Tibial artery (tissue), 4 donors: Measurements from ENCODE around the gene RIMBP2.

Source experiments
- DNase-seq, 2 donors: peaks; one replicate each; pipeline ENCODE4 v3.0.0-alpha.2; 2019
- H3K27ac ChIP-seq, 2 donors: fragments of 200-600 bp; sonication (generic) in 1 of 2; 1 replicate in 1 of 2; 2 replicates in 1 of 2; pipeline ENCODE4 v1.5.1; 2018 to 2019; ENCODE audit warnings: mild to moderate bottlenecking in 1 of 2
- H3K27me3 ChIP-seq, 2 donors: fragments of 200-600 bp; sonication (generic) in 1 of 2; one replicate each; pipeline versions ENCODE4 v1.5.1 to v1.6.0; 2016 to 2019
- H3K36me3 ChIP-seq, 3 donors: fragments of 200-600 bp; sonication (generic) in 2 of 3; one replicate each; pipeline ENCODE4 v1.5.1; 2016 to 2019; ENCODE audit warnings: mild to moderate bottlenecking in 2 of 3
- H3K4me1 ChIP-seq, 4 donors: fragments of 200-600 bp; sonication (generic) in 2 of 4; 1 replicate in 3 of 4; 2 replicates in 1 of 4; pipeline ENCODE4 v1.5.1; 2016 to 2019
- H3K4me3 ChIP-seq, 2 donors: fragments of 200-600 bp; sonication (generic) in 1 of 2; 1 replicate in 1 of 2; 2 replicates in 1 of 2; pipeline ENCODE4 v1.5.1; 2018 to 2019; ENCODE audit warnings: mild to moderate bottlenecking in 2 of 2
- H3K9me3 ChIP-seq, 3 donors: fragments of 200-600 bp; sonication (generic) in 1 of 3; one replicate each; pipeline ENCODE4 v1.5.1; 2016 to 2019
- intact Hi-C: fragments of 100-400 bp; cut with DNase I; formaldehyde crosslinking; loops from one replicate; pipeline ENCODE4 v1.15.0; 2023; ENCODE audit warnings: low total_unique reads
- TF ChIP-seq, protein P1 (sequence below), 2 experiments: fragments of 200-600 bp in 1 of 2; fragments of 450-650 bp in 1 of 2; IDR thresholded peaks; one replicate each; pipeline ENCODE4 v1.5.1; 2017 to 2019; ENCODE audit warnings: antibody characterized with exemption in 2 of 2, mild to moderate bottlenecking in 1 of 2, moderate library complexity in 1 of 2

RIMBP2 gene

DNA sequence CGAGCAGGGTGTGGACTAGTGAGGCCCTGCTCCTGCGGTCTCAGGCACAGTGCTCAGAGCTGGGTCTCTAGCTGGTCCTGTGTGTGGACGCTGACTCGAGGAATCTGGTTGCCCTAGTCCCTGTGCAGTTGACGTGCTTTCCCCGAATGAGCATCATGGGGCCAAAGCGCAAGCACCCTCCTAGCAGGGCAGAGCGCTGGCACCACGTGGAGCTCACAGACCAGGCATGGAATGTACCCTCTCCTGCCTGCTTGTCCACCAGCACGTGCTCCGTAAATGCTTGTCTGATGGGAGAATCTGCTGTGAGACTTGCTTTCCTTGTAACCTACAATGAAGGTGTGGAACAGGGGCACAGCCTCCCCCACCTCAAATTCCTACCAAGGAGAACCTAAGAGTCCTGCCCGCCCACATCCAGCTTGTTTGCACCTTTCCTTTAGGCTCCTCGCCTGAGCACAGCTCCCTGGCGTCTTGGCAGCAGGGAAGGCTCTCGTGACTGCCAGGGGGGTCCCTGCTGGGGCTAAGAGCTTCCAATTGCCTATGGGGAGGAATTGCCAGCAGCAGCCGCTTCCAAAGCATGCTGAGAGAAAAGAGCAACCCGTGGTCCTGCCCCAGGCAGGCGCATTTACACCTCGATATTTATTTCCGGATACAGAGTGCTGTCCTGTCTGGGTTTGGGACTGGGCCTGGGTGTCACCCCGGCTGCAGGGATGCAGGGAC lies 253.4 kb downstream of the RIMBP2 start:
- Histone ChIP-seq H3K27me3 (peaks cover 0 to 3% of the 10 kb centered on the region in 2 donors), H3K4me3 (no peak overlapping the region), H3K4me1 (no peaks in the 10 kb centered on the region), H3K36me3 (no peaks in the 10 kb centered on the region), H3K9me3 (peaks cover 0 to 10% (median 7%) of the 10 kb centered on the region in 3 donors), H3K27ac (no peak overlapping the region)
- TF ChIP-seq, protein P1, sequence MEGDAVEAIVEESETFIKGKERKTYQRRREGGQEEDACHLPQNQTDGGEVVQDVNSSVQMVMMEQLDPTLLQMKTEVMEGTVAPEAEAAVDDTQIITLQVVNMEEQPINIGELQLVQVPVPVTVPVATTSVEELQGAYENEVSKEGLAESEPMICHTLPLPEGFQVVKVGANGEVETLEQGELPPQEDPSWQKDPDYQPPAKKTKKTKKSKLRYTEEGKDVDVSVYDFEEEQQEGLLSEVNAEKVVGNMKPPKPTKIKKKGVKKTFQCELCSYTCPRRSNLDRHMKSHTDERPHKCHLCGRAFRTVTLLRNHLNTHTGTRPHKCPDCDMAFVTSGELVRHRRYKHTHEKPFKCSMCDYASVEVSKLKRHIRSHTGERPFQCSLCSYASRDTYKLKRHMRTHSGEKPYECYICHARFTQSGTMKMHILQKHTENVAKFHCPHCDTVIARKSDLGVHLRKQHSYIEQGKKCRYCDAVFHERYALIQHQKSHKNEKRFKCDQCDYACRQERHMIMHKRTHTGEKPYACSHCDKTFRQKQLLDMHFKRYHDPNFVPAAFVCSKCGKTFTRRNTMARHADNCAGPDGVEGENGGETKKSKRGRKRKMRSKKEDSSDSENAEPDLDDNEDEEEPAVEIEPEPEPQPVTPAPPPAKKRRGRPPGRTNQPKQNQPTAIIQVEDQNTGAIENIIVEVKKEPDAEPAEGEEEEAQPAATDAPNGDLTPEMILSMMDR (IDR thresholded peaks at IDR 0.05) = no peak
- intact Hi-C loops = no loop called here
- DNase-seq = no peak

DNA sequence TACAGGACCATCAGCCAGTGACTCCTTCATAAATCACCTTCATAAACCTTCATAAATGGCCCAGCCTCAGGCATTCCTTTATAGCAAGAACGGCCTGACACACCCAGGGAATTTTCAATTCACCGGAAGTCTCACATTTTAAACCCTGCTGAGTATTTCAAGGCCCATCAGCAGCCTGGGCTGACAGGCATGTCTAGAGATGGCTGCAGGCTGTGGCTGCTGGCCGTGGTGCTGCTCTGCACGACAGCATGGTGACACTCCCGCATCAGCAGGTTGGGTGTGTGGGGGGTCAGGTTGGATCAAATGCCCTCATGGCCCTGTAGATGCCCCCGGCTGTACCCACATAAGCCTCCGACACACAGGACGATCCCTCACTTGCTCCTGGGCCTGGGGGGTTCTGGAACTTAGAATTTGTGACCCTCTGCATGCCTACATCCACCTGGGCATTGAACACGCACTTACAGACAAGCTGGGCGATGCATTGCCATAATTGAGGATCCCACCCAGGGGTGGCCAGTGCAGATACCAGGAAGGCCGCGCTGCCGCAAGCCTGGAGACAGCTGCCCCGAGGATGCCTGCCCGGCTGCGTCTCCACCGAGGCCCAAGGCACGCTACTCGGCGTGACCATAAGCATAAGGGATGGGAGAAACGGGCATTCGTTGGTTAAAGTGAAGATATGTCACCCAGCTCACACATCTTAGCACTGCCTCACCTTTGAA lies 254.1 kb downstream of the RIMBP2 start:
- intact Hi-C loops = no loop called here
- Histone ChIP-seq H3K4me3 (no peak overlapping the region), H3K36me3 (no peaks in the 10 kb centered on the region), H3K27me3 (peaks cover 0 to 3% of the 10 kb centered on the region in 2 donors), H3K4me1 (no peaks in the 10 kb centered on the region), H3K27ac (no peak overlapping the region), H3K9me3 (peaks cover 0 to 2% (median 0%) of the 10 kb centered on the region in 3 donors)
- TF ChIP-seq, protein P1 (IDR thresholded peaks at IDR 0.05) = no peak
- no peak for DNase-seq

DNA sequence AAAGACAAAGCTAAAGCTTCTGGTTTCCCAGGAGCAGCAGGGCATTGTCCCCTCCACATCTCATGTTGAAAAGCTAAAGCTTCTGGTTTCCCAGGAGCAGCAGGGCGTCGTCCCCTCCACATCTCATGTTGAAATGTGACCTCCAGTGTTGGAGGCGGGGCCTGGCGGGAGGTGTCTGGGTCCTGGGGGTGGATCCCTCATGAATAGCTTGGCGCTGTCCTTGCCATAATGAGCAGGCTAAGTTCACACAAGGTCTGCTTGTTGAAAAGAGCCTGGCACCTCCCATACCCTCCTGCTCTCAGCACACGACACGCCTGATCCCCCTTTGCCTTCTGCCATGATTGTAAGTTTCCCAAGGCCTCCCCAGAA lies 254.7 kb downstream of the RIMBP2 start:
- Histone ChIP-seq H3K9me3 (no peaks in the 10 kb centered on the region), H3K27ac (no peak overlapping the region), H3K36me3 (no peaks in the 10 kb centered on the region), H3K4me1 (no peaks in the 10 kb centered on the region), H3K27me3 (peaks cover 0 to 3% of the 10 kb centered on the region in 2 donors), H3K4me3 (no peak overlapping the region)
- no peak for DNase-seq
- TF ChIP-seq, protein P1 (IDR thresholded peaks at IDR 0.05) = no peak
- intact Hi-C loops = no loop called here

DNA sequence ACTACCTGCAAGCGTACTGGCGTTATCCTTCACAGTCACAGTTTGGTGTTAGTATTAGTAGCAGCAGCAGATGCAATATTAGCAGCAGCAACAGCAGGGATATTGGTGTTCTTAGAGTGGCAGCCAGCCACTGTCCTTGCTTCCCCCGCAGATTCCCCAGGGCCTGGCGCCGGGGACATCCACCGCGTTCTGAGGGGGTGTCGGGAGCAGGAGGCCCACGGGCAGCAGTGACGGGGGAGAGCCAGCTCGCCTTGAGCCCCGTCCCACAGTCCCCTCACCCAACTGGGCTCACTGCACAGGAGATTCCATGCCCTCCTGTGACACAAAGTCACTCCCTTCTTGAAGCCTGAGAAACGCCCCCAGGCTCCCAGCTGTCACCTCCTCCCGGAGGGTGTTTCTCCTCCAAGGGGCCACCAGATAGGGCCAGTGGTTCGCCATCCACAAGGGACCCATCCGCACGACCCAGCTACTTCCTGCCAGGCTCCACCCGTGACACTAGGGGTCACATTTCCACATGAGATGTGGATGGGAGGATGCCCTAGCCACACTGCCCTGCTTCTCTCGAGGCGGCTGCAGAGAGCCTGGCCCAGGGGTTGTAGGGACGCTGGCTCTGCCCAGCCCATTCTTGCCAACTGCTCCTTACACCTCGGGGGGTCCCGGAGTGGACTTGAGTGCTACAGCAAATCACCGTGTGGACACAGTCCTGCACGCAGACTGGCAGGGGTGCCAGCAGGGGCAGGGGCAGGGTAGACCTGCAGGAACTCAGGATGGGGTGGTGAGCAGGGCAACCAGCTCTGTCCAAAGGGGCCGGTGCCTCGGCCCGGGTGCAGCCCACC lies 255.3 kb downstream of the RIMBP2 start:
- intact Hi-C loops = no loop called here
- no peak overlapping the region for H3K4me3 ChIP-seq
- no peaks in the 10 kb centered on the region for H3K36me3 ChIP-seq
- no peaks in the 10 kb centered on the region for H3K4me1 ChIP-seq
- peaks cover 0 to 3% of the 10 kb centered on the region in 2 donors for H3K27me3 ChIP-seq
- DNase-seq = no peak
- TF ChIP-seq, protein P1 (IDR thresholded peaks at IDR 0.05) = no peak
- H3K9me3 ChIP-seq = no peaks in the 10 kb centered on the region
- no peak overlapping the region for H3K27ac ChIP-seq

DNA sequence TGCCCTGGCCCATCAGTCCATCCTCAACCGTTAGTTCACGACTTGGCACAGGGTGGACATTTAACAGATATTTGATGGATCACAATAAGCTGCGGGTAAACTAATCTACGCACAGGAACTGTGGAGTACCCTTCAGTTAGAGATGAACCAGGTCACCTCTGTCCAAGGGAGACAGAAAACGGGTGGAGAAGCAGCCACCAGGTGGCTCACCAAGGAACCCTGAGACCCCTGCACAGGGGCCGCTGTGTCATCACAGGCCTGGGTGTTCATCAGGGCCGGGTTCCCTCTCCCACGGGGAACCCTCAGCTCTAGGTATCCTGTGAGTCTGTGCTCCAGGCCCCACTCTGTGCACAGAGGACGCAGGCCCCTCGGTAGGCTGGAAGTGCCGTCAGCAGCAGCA lies 256.2 kb downstream of the RIMBP2 start:
- no peak for DNase-seq
- no peak overlapping the region for H3K4me3 ChIP-seq
- no peaks in the 10 kb centered on the region for H3K4me1 ChIP-seq
- no peak overlapping the region for H3K27ac ChIP-seq
- H3K9me3 ChIP-seq = no peaks in the 10 kb centered on the region
- intact Hi-C loops = no loop called here
- TF ChIP-seq, protein P1 (IDR thresholded peaks at IDR 0.05) = no peak
- no peaks in the 10 kb centered on the region for H3K36me3 ChIP-seq
- peaks cover 0 to 3% of the 10 kb centered on the region in 2 donors for H3K27me3 ChIP-seq
